Measurements from ENCODE around the gene VPS26B.

The VPS26B gene

GRCh38 chr11:134289167-134289566 is 64.7 kb downstream of the VPS26B start:
- FAIRE-seq, result no peak
- no peak for TF ChIP-seq POLR2AphosphoS5 (IDR thresholded peaks at IDR 0.05; ENCODE audit: low read depth, low read length)
- no peak for DNase-seq (ENCODE audit: insufficient read length)

- no peak for FAIRE-seq
- no peak for DNase-seq (ENCODE audit: insufficient read length)
- TF ChIP-seq POLR2A (IDR thresholded peaks at IDR 0.05; ENCODE audit: low read depth, low read length) (no peak), POLR2AphosphoS5 (IDR thresholded peaks at IDR 0.05; ENCODE audit: low read depth, low read length) (no peak), TAF1 (IDR thresholded peaks at IDR 0.05; ENCODE audit: borderline replicate concordance, low read depth, low read length) (no peak)
Measured at GRCh38 chr11:134289789-134290188, 65.3 kb downstream of the VPS26B start.

GRCh38 chr11:134290646-134291045 is 66.2 kb downstream of the VPS26B start:
- TF ChIP-seq TAF1 (IDR thresholded peaks at IDR 0.05; ENCODE audit: borderline replicate concordance, low read depth, low read length) (no peak), POLR2AphosphoS5 (IDR thresholded peaks at IDR 0.05; ENCODE audit: low read depth, low read length) (no peak), POLR2A (IDR thresholded peaks at IDR 0.05; ENCODE audit: low read depth, low read length) (no peak)
- FAIRE-seq (no peak), DNase-seq (ENCODE audit: insufficient read length) (no peak)

- no peak for DNase-seq (ENCODE audit: insufficient read length)
Measured at GRCh38 chr11:134291196-134291595, 66.7 kb downstream of the VPS26B start.

GRCh38 chr11:134292661-134293060 is 68.2 kb downstream of the VPS26B start:
- DNase-seq (ENCODE audit: insufficient read length) (no peak), FAIRE-seq (no peak)
- TF ChIP-seq POLR2A (IDR thresholded peaks at IDR 0.05; ENCODE audit: low read depth, low read length) (no peak), POLR2AphosphoS5 (IDR thresholded peaks at IDR 0.05; ENCODE audit: low read depth, low read length) (no peak), TAF1 (IDR thresholded peaks at IDR 0.05; ENCODE audit: borderline replicate concordance, low read depth, low read length) (no peak)

More at GRCh38 chr11:134291196-134291595, 66.7 kb downstream of the VPS26B start:
- no peak for TF ChIP-seq POLR2A (IDR thresholded peaks at IDR 0.05; ENCODE audit: low read depth, low read length)
- TF ChIP-seq TAF1 (IDR thresholded peaks at IDR 0.05; ENCODE audit: borderline replicate concordance, low read depth, low read length), result no peak
- no peak for TF ChIP-seq POLR2AphosphoS5 (IDR thresholded peaks at IDR 0.05; ENCODE audit: low read depth, low read length)
- FAIRE-seq, result no peak

- DNase-seq (ENCODE audit: insufficient read length), result no peak
- no peak for FAIRE-seq
- no peak for TF ChIP-seq POLR2AphosphoS5 (IDR thresholded peaks at IDR 0.05; ENCODE audit: low read depth, low read length)
- TF ChIP-seq POLR2A (IDR thresholded peaks at IDR 0.05; ENCODE audit: low read depth, low read length), result no peak
- TF ChIP-seq TAF1 (IDR thresholded peaks at IDR 0.05; ENCODE audit: borderline replicate concordance, low read depth, low read length), result no peak
Measured at GRCh38 chr11:134293119-134294113, 68.9 kb downstream of the VPS26B start.

- DNase-seq (ENCODE audit: insufficient read length), result no peak
- no peak for FAIRE-seq
- TF ChIP-seq TAF1 (IDR thresholded peaks at IDR 0.05; ENCODE audit: borderline replicate concordance, low read depth, low read length) (no peak), POLR2AphosphoS5 (IDR thresholded peaks at IDR 0.05; ENCODE audit: low read depth, low read length) (no peak), POLR2A (IDR thresholded peaks at IDR 0.05; ENCODE audit: low read depth, low read length) (no peak)
Measured at GRCh38 chr11:134294664-134295063, 70.2 kb downstream of the VPS26B start.
